HepG2 (cell line): ENCODE data around the gene UNC5CL. TPM values are rescaled to one million over a fixed set of nuclear protein-coding genes. Genes with fewer than 3 reads are reported as not detected.

Experiments used
- ATAC-seq: fragments of 200-7000 bp; cut with Tn5 transposase; 3 replicates; pipeline ENCODE4 v1.9.1; 2020; ENCODE audit warnings: mild to moderate bottlenecking, moderate library complexity
- BruUV-seq: library from RNA; stranded (reverse); fragments of 400-500 nt; replicated peaks from 2 replicates; lab custom pipeline; 2021; lab: Mats Ljungman, UMichigan
- CTCF ChIA-PET: fragments of 300-600 bp; formaldehyde crosslinking; extraction: SDS; loops from one replicate; lab custom pipeline; 2021; ENCODE audit warnings: low total read pairs, inconsistent platforms, low intra/inter-chr PET ratio; lab: Yijun Ruan, JAX
- POLR2A ChIA-PET: fragments of 350-600 bp; sonication (Branson Sonifier 250); formaldehyde crosslinking; loops from one replicate; lab custom pipeline; 2020; ENCODE audit warnings: antibody characterized with exemption, inconsistent platforms; lab: Yijun Ruan, JAX
- DNase-seq: peaks from one replicate; pipeline ENCODE4 v3.0.0-alpha.2; 2015; ENCODE audit warnings: low spot score
- FAIRE-seq: peaks from 3 replicates; lab custom pipeline; 2011; peaks lifted over from hg19 to GRCh38; lab: Jason Lieb, UNC
- H2AFZ ChIP-seq: one replicate; pipeline ENCODE4 v1.6.1; 2011; ENCODE audit warnings: low read length, inconsistent platforms
- H3K27ac ChIP-seq: fragments of 300-600 bp; 3 replicates; pipeline ENCODE4 v1.8.0; 2011; ENCODE audit warnings: mixed run types, mild to moderate bottlenecking, mixed read lengths, low read length, inconsistent platforms; ENCODE audit not compliant: insufficient read depth; ENCODE audit errors: extremely low read length
- H3K27me3 ChIP-seq, 2 experiments: fragments of 200-600 bp in 1 of 2; 2 replicates in 1 of 2; 3 replicates in 1 of 2; pipeline versions ENCODE4 v1.6.0 to v1.8.0; 2011; ENCODE audit warnings: low read length in 2 of 2, mild to moderate bottlenecking in 2 of 2, moderate library complexity in 2 of 2, inconsistent platforms in 1 of 2; ENCODE audit not compliant: insufficient read depth in 2 of 2, control insufficient read depth in 1 of 2
- H3K36me3 ChIP-seq, 2 experiments: fragments of 200-600 bp in 1 of 2; replicated peaks in 1 of 2; 2 replicates in 1 of 2; 3 replicates in 1 of 2; pipeline versions ENCODE4 v1.5.1 to v1.8.0; 2011; ENCODE audit warnings: low read length in 2 of 2, inconsistent platforms in 1 of 2; ENCODE audit not compliant: insufficient read depth in 2 of 2, control insufficient read depth in 1 of 2
- H3K4me1 ChIP-seq: 2 replicates; pipeline ENCODE4 v1.5.1; 2012; ENCODE audit warnings: low read length, inconsistent platforms; ENCODE audit not compliant: insufficient read depth
- H3K4me2 ChIP-seq: 2 replicates; pipeline ENCODE4 v1.6.0; 2011; ENCODE audit warnings: low read depth, low read length, inconsistent platforms
- H3K4me3 ChIP-seq, 3 experiments: fragments of 200-600 bp in 1 of 3; sonication (generic), shearing (Covaris generic) in 1 of 3; replicated peaks in 1 of 3; 2 replicates each; pipeline ENCODE4 v1.5.1; 2011 to 2016; ENCODE audit warnings: low read length in 3 of 3, inconsistent platforms in 2 of 3, low read depth in 2 of 3, mild to moderate bottlenecking in 2 of 3, control low read depth in 1 of 3, mixed read lengths in 1 of 3; ENCODE audit not compliant: insufficient read depth in 1 of 3
- H3K79me2 ChIP-seq: one replicate; pipeline ENCODE4 v1.6.1; 2011; ENCODE audit warnings: low read length, inconsistent platforms; ENCODE audit not compliant: insufficient read depth
- H3K9ac ChIP-seq: 2 replicates; pipeline ENCODE4 v1.6.0; 2011; ENCODE audit warnings: mild to moderate bottlenecking, low read depth, low read length, inconsistent platforms; ENCODE audit not compliant: insufficient read depth
- H3K9me3 ChIP-seq: 2 replicates; pipeline ENCODE4 v1.5.1; 2012; ENCODE audit warnings: mild to moderate bottlenecking, low read length
- H4K20me1 ChIP-seq: 2 replicates; pipeline ENCODE4 v1.6.0; 2011; ENCODE audit warnings: inconsistent platforms, mild to moderate bottlenecking, low read length, moderate library complexity; ENCODE audit not compliant: insufficient read depth
- ATM ChIP-seq: fragments of 450-650 bp; IDR thresholded peaks from 2 replicates; pipeline ENCODE4 v1.7.1; 2017; ENCODE audit warnings: mild to moderate bottlenecking, borderline replicate concordance
- ATRX ChIP-seq: sonication (generic); formaldehyde crosslinking; IDR thresholded peaks from 2 replicates; pipeline ENCODE4 v1.4.0; 2020; ENCODE audit warnings: missing genetic modification reagents, borderline replicate concordance
- BCL3 ChIP-seq: sonication (generic); formaldehyde crosslinking; IDR thresholded peaks from 2 replicates; pipeline ENCODE4 v1.5.1; 2020; ENCODE audit warnings: mild to moderate bottlenecking, missing genetic modification reagents, moderate library complexity
- CHD4 ChIP-seq: fragments of 200-600 bp; sonication (generic); IDR thresholded peaks from 2 replicates; pipeline ENCODE4 v1.7.0; 2017; ENCODE audit warnings: mild to moderate bottlenecking, low read length, borderline replicate concordance
- HOXA5 ChIP-seq: sonication (generic); formaldehyde crosslinking; IDR thresholded peaks from 2 replicates; pipeline ENCODE4 v1.4.0; 2020; ENCODE audit warnings: missing genetic modification reagents
- JARID2 ChIP-seq: sonication (generic); formaldehyde crosslinking; IDR thresholded peaks from 2 replicates; pipeline ENCODE4 v1.8.1; 2023; ENCODE audit warnings: missing genetic modification reagents, inconsistent platforms; ENCODE audit not compliant: insufficient replicate concordance
- KDM5B ChIP-seq: sonication (generic); formaldehyde crosslinking; IDR thresholded peaks from 2 replicates; pipeline ENCODE4 v1.4.0; 2020; ENCODE audit warnings: missing genetic modification reagents, mild to moderate bottlenecking, borderline replicate concordance
- MLLT10 ChIP-seq: sonication (generic); formaldehyde crosslinking; IDR thresholded peaks from 2 replicates; pipeline ENCODE4 v1.4.0; 2020; ENCODE audit warnings: missing genetic modification reagents
- MLX ChIP-seq: IDR thresholded peaks from 2 replicates; pipeline ENCODE4 v1.6.1; 2016
- NONO ChIP-seq, 2 experiments: fragments of 450-650 bp in 1 of 2; sonication (generic) in 1 of 2; formaldehyde crosslinking in 1 of 2; IDR thresholded peaks in 1 of 2; conservative IDR thresholded peaks in 1 of 2; 2 replicates each; pipeline versions ENCODE4 v1.6.1 to v1.8.0; 2017 to 2022; ENCODE audit warnings: mild to moderate bottlenecking in 1 of 2, missing genetic modification reagents in 1 of 2, moderate library complexity in 1 of 2
- PLSCR1 ChIP-seq: sonication (generic); formaldehyde crosslinking; IDR thresholded peaks from 2 replicates; pipeline ENCODE4 v1.5.0; 2020; ENCODE audit warnings: missing genetic modification reagents, mild to moderate bottlenecking, borderline replicate concordance
- TEF ChIP-seq: sonication (generic); formaldehyde crosslinking; IDR thresholded peaks from 2 replicates; pipeline ENCODE4 v1.5.0; 2020; ENCODE audit warnings: missing genetic modification reagents
- ZIK1 ChIP-seq: sonication (generic); formaldehyde crosslinking; IDR thresholded peaks from 2 replicates; pipeline ENCODE4 v1.5.0; 2020; ENCODE audit warnings: mild to moderate bottlenecking, low read depth, missing genetic modification reagents, borderline replicate concordance
- ZNF276 ChIP-seq: sonication (generic); formaldehyde crosslinking; IDR thresholded peaks from 2 replicates; pipeline ENCODE4 v1.4.0; 2020; ENCODE audit warnings: mild to moderate bottlenecking, low read depth, missing genetic modification reagents
- ZNF3 ChIP-seq: IDR thresholded peaks from 2 replicates; pipeline ENCODE4 v1.7.0; 2017; ENCODE audit warnings: inconsistent platforms
- ZNF33B ChIP-seq: sonication (generic); formaldehyde crosslinking; IDR thresholded peaks from 2 replicates; pipeline ENCODE4 v1.5.1; 2020; ENCODE audit warnings: mild to moderate bottlenecking, missing genetic modification reagents
- ZNF367 ChIP-seq: sonication (generic); formaldehyde crosslinking; IDR thresholded peaks from 2 replicates; pipeline ENCODE4 v1.4.0; 2020; ENCODE audit warnings: missing genetic modification reagents, borderline replicate concordance
- WGBS: methylation state at CpG from one replicate; pipeline ENCODE4 v1.1.6; 2017; ENCODE audit warnings: low lambda C conversion rate; 5-methylcytosine and 5-hydroxymethylcytosine counted together
- in situ Hi-C: cut with HindIII; loops from 2 replicates; pipeline ENCODE4 v1.10.0; 2017; ENCODE audit warnings: low pct_unique_long_range_greater_than_20kb; ENCODE audit not compliant: extremely low pct_ligation_motif_present
- intact Hi-C: fragments of 100-400 bp; cut with micrococcal nuclease; formaldehyde crosslinking; loops from one replicate; pipeline ENCODE4 v1.10.0; 2022; ENCODE audit not compliant: unreplicated experiment
- polyA plus RNA-seq, 8 experiments: library from polyadenylated mRNA; depleted of rRNA in 3 of 8; stranded (reverse) in 7 of 8; unstranded in 1 of 8; fragments of >200 nt; fragmentation: Illumina TruSeq in 4 of 8; extraction: Trizol in 4 of 8; gene quantifications; 2 replicates each; pipeline versions ENCODE4 v1.2.1 to v1.2.3, GENCODE V29; 2011 to 2016; ENCODE audit warnings: low read depth in 4 of 8, missing spikeins in 1 of 8, mixed read lengths in 1 of 8; ENCODE audit not compliant: insufficient read depth in 1 of 8
- total RNA-seq, 5 experiments: library from RNA; depleted of rRNA; stranded (reverse); fragments of >200 nt; fragmentation: Illumina TruSeq; extraction: Trizol; gene quantifications; 2 replicates each; pipeline ENCODE4 v1.2.3, GENCODE V29; 2016; ENCODE audit warnings: low read depth in 1 of 5

The UNC5CL gene
- total and polyA plus RNA-seq, 2 of the 13 experiments (the other 11 are each of a cell fraction or from before 2014, with no cell fraction given), result 2.4 to 2.5 TPM

GRCh38 chr6:41071923-41072835 lies 33.2 kb upstream of the UNC5CL start, which contains the start of gene OARD1:
Gene OARD1, minus strand, starts transcription at chr6:41072356. Its CDS starts 722 bp downstream, at chr6:41071634.
- intact Hi-C loops (loop anchor here (2.0 kb wide), 2 partner anchors 113 to 173 kb away; no protein-coding TSS in a partner anchor), in situ Hi-C loops (loop anchor here (5.0 kb wide), 1 partner anchor 75 kb away; no protein-coding TSS in a partner anchor)
- Histone ChIP-seq H3K79me2 (peaks cover 44% of the 10 kb centered on the region), H4K20me1 (peaks cover 17% of the 10 kb centered on the region), H3K36me3 (peaks cover 0 to 21% of the 10 kb centered on the region in 2 experiments; a peak in 3 of 5 replicates), H3K9me3 (no peaks in the 10 kb centered on the region), H3K27ac (peak within 1 kb of the TSS; percentile 97), H3K9ac (peak within 1 kb of the TSS; percentile 99), H3K4me3 (peak within 1 kb of the TSS; percentile 97 to 100 (median 98)), H3K4me2 (peak within 1 kb of the TSS; percentile 93), H3K27me3 (no peaks in the 10 kb centered on the region; a peak in 2 of 5 replicates), H3K4me1 (peaks cover 45% of the 10 kb centered on the region), H2AFZ (no peak within 1 kb of the TSS)
- DNase-seq, result peak; percentile 99
- ATAC-seq, result peak; percentile 83
- TSS peak; percentile 55 for BruUV-seq
- ChIA-PET POLR2A (interaction anchor here (0.6 to 3.0 kb wide), 24 partner anchors 9 to 1492 kb away, joined by 3 to 46 read pairs (median 4); partner anchors contain the start of genes TSPO2, UBR2 and UNC5CL), CTCF (no interaction called here)
- WGBS, result 2% methylated on average over 39 of the region's 63 CpGs
- peak; percentile 83 for FAIRE-seq
- TF ChIP-seq MLLT10 (CRISPR knock-in tag), result peak; percentile 27; the same call in 1 of the 2 replicates
- TF ChIP-seq KDM5B (CRISPR knock-in tag), result peak; percentile 90; the same call in 1 of the 2 replicates
- TF ChIP-seq MLX (CRISPR knock-in tag), result peak; percentile 34; the same call in 1 of the 2 replicates
- TF ChIP-seq HOXA5 (CRISPR knock-in tag), result peak; percentile 90
- TF ChIP-seq ATM, result no peak
- no peak for TF ChIP-seq JARID2
- no peak for TF ChIP-seq ATRX
- no peak for TF ChIP-seq ZNF33B (CRISPR knock-in tag)
- no peak for TF ChIP-seq PLSCR1
- peak; percentile 10; the same call in 1 of the 2 replicates for TF ChIP-seq ZIK1 (CRISPR knock-in tag)
- no peak for TF ChIP-seq ZNF276 (CRISPR knock-in tag)
- peak; percentile 89; the same call in 1 of the 2 replicates for TF ChIP-seq CHD4
- TF ChIP-seq NONO (IDR thresholded peaks at IDR 0.05), result no peak
- peak; percentile 94 for TF ChIP-seq NONO (CRISPR knock-in tag; conservative IDR thresholded peaks at IDR 0.05)
- TF ChIP-seq ZNF367 (CRISPR knock-in tag), result peak; percentile 60; the same call in 1 of the 2 replicates
- TF ChIP-seq BCL3, result no peak
- TF ChIP-seq TEF, result no peak
- no peak for TF ChIP-seq ZNF3
